HCT116 (cell line): ENCODE measurements around the gene PMAIP1.

Source experiments
- CTCF ChIP-seq, 3 experiments: fragments of 200-600 bp in 1 of 3; sonication (generic) in 1 of 3; IDR thresholded peaks in 2 of 3; conservative IDR thresholded peaks in 1 of 3; 2 replicates each; pipeline ENCODE4 v1.5.1; 2012 to 2017; ENCODE audit warnings: low read depth in 2 of 3, low read length in 2 of 3, antibody characterized with exemption in 1 of 3, borderline replicate concordance in 1 of 3, control low read depth in 1 of 3, mild to moderate bottlenecking in 1 of 3, mixed read lengths in 1 of 3, mixed run types in 1 of 3, moderate library complexity in 1 of 3; ENCODE audit not compliant: insufficient read depth in 1 of 3
- EZH2 ChIP-seq: fragments of 200-600 bp; sonication (generic); IDR thresholded peaks from 2 replicates; pipeline ENCODE4 v1.6.1; 2017; ENCODE audit warnings: antibody characterized with exemption, mixed run types
- EZH2phosphoT487 ChIP-seq: fragments of 200-600 bp; IDR thresholded peaks from 2 replicates; pipeline ENCODE4 v1.6.1; 2018; ENCODE audit warnings: antibody characterized with exemption, borderline replicate concordance
- JUND ChIP-seq: IDR thresholded peaks from 2 replicates; pipeline ENCODE4 v1.6.1; 2012
- POLR2A ChIP-seq: IDR thresholded peaks from 2 replicates; pipeline ENCODE4 v1.7.0; 2011; ENCODE audit warnings: borderline replicate concordance; ENCODE audit not compliant: insufficient read depth, insufficient read length; ENCODE audit errors: extremely low read depth
- POLR2AphosphoS5 ChIP-seq: IDR thresholded peaks from 2 replicates; pipeline ENCODE4 v1.6.1; 2011; ENCODE audit warnings: mild to moderate bottlenecking, low read depth, low read length, moderate library complexity
- RAD21 ChIP-seq: IDR thresholded peaks from 2 replicates; pipeline ENCODE4 v1.6.1; 2012; ENCODE audit warnings: low read depth, mild to moderate bottlenecking
- REST ChIP-seq: IDR thresholded peaks from 2 replicates; pipeline ENCODE4 v1.6.1; 2012; ENCODE audit warnings: low read depth
- SP1 ChIP-seq: IDR thresholded peaks from 2 replicates; pipeline ENCODE4 v1.6.1; 2012; ENCODE audit warnings: low read depth
- YY1 ChIP-seq: IDR thresholded peaks from 2 replicates; pipeline ENCODE4 v1.6.1; 2011; ENCODE audit warnings: low read length, low read depth, moderate library complexity, mild to moderate bottlenecking; ENCODE audit not compliant: insufficient replicate concordance; ENCODE audit errors: extremely low read depth
- TF ChIP-seq, protein P1 (sequence below): IDR thresholded peaks from 2 replicates; pipeline ENCODE4 v1.6.1; 2012

GRCh38 chr18:59873641-59874040 lies 26.2 kb upstream of the PMAIP1 start:
- TF ChIP-seq CTCF (IDR thresholded peaks at IDR 0.05 in 2 of 3, conservative IDR thresholded peaks at IDR 0.05 in 1 of 3; ENCODE audit: borderline replicate concordance in 1 of 3, insufficient read depth in 1 of 3, low read depth in 2 of 3, low read length in 2 of 3) (no peak), RAD21 (no peak), POLR2A (no peak), SP1 (no peak), POLR2AphosphoS5 (no peak), REST (no peak), EZH2 (no peak), JUND (no peak), EZH2phosphoT487 (no peak), YY1 (no peak)
- TF ChIP-seq, protein P1, sequence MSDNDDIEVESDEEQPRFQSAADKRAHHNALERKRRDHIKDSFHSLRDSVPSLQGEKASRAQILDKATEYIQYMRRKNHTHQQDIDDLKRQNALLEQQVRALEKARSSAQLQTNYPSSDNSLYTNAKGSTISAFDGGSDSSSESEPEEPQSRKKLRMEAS: no peak
